ENCODE results near the gene CAMK2D. TPM values are rescaled to one million over a fixed set of nuclear protein-coding genes. Genes with fewer than 3 reads are reported as not detected.

The CAMK2D gene
- polyA plus RNA-seq, 2 of the 4 experiments (the other 2 are of a cell fraction) = 19.1 to 59.9 TPM

GRCh38 chr4:113468165-113469022, 293.1 kb downstream of the CAMK2D start:
- ChIA-PET CTCF (interaction anchor here (0.7 to 2.8 kb wide), 4 partner anchors 14 to 170 kb away, joined by 3 to 6 read pairs (median 4); no protein-coding TSS in a partner anchor), POLR2A (no interaction called here)
- H3K4me2 ChIP-seq = peak overlapping the region; percentile 76
- WGBS (ENCODE audit: missing lambda C conversion rate) = 31% methylated on average over 8 of the region's 8 CpGs
- TF ChIP-seq HEYL (CRISPR knock-in tag; IDR thresholded peaks at IDR 0.05) (no peak), EP300 (IDR thresholded peaks at IDR 0.05) (peak in 1 of 2 experiments; percentile 38; a peak in 1 of 5 replicates), MAX (IDR thresholded peaks at IDR 0.05) (0 out of 2 replicates have a peak, but pooled peaks have one; percentile 12), GATA3 (IDR thresholded peaks at IDR 0.05; ENCODE audit: borderline replicate concordance) (peak; percentile 30; the same call in 1 of the 2 replicates), USF2 (IDR thresholded peaks at IDR 0.05) (peak; percentile 61), CBX2 (IDR thresholded peaks at IDR 0.05; ENCODE audit: borderline replicate concordance, low read depth) (no peak), HDAC2 (IDR thresholded peaks at IDR 0.05) (no peak), RAD21 (conservative IDR thresholded peaks at IDR 0.05 in 1 of 2, IDR thresholded peaks at IDR 0.05 in 1 of 2) (0 out of 5 replicates have a peak, but pooled peaks of 1 of the 2 experiments have one; percentile 13), JUN (IDR thresholded peaks at IDR 0.05) (peak; percentile 41 to 45; a peak in 3 of 5 replicates), JUNB (IDR thresholded peaks at IDR 0.05) (peak; percentile 82), FOSL2 (IDR thresholded peaks at IDR 0.05) (peak; percentile 90), FOSL2 (CRISPR knock-in tag; IDR thresholded peaks at IDR 0.05) (peak; percentile 89), PHF8 (IDR thresholded peaks at IDR 0.05; ENCODE audit: borderline replicate concordance, low read depth) (no peak), BHLHE40 (IDR thresholded peaks at IDR 0.05; ENCODE audit: low read depth, low read length) (0 out of 2 replicates have a peak, but pooled peaks have one; percentile 53), HMGXB4 (CRISPR knock-in tag; IDR thresholded peaks at IDR 0.05; ENCODE audit: borderline replicate concordance) (no peak)
- FAIRE-seq (no peak), ATAC-seq (peak; percentile 98 to 99), DNase-seq (ENCODE audit: low read depth in 1 of 2, low spot score in 1 of 2) (peak; percentile 31 to 79)
- H3K27ac ChIP-seq = peak overlapping the region; percentile 57 to 72; a peak in 5 of 6 replicates
- H3K4me3 ChIP-seq = no peak overlapping the region; the same call in 2 of the 3 replicates
- H3K9me3 ChIP-seq = no peaks in the 10 kb centered on the region
- peaks cover 33% of the 10 kb centered on the region for H3K4me1 ChIP-seq

- Histone ChIP-seq H3K27ac (peak overlapping the region; percentile 57 to 72; a peak in 5 of 6 replicates), H3K9me3 (no peaks in the 10 kb centered on the region), H3K4me3 (no peak overlapping the region; the same call in 2 of the 3 replicates), H3K4me1 (peaks cover 33% of the 10 kb centered on the region), H3K4me2 (peak overlapping the region; percentile 76)
- POLR2A ChIA-PET = no interaction called here
- TF ChIP-seq CBX8 (IDR thresholded peaks at IDR 0.05) (no peak), PHF8 (IDR thresholded peaks at IDR 0.05; ENCODE audit: borderline replicate concordance, low read depth) (no peak), JUNB (IDR thresholded peaks at IDR 0.05) (peak; percentile 55), FOXS1 (CRISPR knock-in tag; IDR thresholded peaks at IDR 0.05) (no peak), KDM1A (IDR thresholded peaks at IDR 0.05; ENCODE audit: low read depth) (no peak), KDM5A (IDR thresholded peaks at IDR 0.05) (no peak), CEBPB (IDR thresholded peaks at IDR 0.05) (peak; percentile 65 to 68; a peak in 3 of 4 replicates), FOSL2 (IDR thresholded peaks at IDR 0.05) (peak; percentile 71; the same call in 1 of the 2 replicates), FOSL2 (CRISPR knock-in tag; IDR thresholded peaks at IDR 0.05) (peak; percentile 71)
- ATAC-seq = peak; percentile 45 to 66; a peak in 4 of 6 replicates
- DNase-seq (ENCODE audit: low read depth in 1 of 2, low spot score in 1 of 2) = peak in 1 of 2 experiments; percentile 12
- no peak for FAIRE-seq
- CTCF ChIA-PET = interaction anchor here (0.7 to 2.8 kb wide), 4 partner anchors 13 to 170 kb away, joined by 3 to 6 read pairs (median 4); no protein-coding TSS in a partner anchor
- WGBS (ENCODE audit: missing lambda C conversion rate) = 32% methylated on average over 2 of the region's 2 CpGs
Measured at GRCh38 chr4:113467581-113467980, 294.0 kb downstream of the CAMK2D start.

All from A549 (cell line).